Measurements from ENCODE around the gene SDC3.

SDC3 gene

GRCh38 chr1:30904962-30905335, 3.6 kb downstream of the SDC3 start:
- no peak for DNase-seq (ENCODE audit: low spot score)

DNA sequence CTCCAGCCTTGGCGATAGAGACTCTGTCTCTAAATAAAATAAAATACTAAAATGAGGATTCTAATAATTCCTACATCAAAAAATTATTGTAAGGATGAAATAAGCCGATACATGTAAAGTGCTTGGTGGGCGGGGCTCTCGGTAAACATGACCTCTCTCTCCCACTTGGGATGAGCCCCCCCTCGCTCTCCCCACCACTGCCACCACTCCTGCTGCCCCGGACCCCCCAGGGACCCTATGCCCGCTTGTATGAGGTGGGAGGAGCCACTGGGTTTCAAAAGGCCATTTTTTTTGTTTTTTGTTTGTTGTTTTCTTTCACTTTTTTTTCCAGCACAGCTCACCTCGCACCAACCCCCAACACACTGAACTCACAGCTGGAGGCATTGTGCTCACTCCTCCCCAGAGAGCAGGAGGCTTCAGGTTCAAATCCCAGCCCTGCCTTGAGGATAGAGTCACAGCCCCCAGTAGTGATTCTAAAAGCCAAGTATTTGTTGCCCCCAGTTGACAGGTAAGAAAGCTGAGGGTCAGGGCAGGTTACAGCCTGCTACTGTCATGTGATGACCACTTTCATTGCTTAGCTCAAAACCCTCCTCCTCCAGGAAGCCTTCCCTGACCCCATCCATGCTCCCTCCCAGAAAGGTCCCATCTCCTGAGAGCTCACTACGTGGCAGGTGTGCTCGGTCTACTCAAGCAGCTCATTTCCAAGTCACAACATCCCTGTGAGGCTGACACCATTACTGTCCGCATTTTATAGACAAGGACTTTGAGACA, 4.2 kb downstream of the SDC3 start:
- no peak for DNase-seq (ENCODE audit: low spot score)

GRCh38 chr1:30903343-30904034, 5.1 kb downstream of the SDC3 start:
- DNase-seq (ENCODE audit: low spot score): no peak

- DNase-seq (ENCODE audit: low spot score): no peak
These were observed 5.8 kb downstream of the SDC3 start for GRCh38 chr1:30902593-30903290.

DNA sequence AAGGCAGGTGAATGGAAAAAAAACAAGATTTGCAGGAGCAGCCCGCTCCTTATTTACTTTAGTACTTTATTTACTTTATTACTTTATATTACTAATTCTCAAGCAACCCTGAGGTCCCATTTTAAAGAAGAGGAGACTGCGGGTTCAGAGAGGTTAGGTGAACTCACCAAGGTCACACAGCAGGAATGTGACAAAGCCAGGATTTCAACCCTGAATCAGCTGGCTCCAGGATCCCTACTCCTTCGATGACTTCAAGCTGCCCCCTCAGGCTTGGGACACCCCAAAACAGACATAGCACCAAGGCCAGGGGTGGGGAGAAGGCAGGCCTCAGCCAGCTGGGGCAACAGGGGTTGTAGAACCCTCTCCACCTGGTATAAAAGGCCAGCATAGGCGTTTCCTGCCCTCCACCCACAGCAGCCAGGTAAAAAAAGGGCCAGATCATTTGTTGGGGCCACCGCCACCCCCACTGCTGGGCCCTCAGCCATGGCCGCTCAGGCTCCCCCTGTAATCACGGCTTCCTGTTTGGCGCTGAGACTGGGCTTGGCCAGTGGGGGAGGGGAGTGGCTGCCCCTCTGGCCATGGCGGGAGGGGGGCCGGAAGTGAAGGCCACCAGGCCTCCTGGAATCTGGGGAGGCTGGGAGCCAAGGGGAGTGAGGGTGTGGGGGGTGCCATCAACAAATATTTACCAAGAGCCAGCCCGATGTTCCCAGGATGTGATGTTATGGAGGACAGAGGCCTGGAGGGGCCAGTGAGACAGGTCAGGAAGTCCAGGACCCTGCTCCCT, 6.6 kb downstream of the SDC3 start:
- DNase-seq (ENCODE audit: low spot score): no peak

- DNase-seq (ENCODE audit: low spot score): no peak
These were observed 7.5 kb downstream of the SDC3 start for GRCh38 chr1:30900931-30901560.

- DNase-seq (ENCODE audit: low spot score): no peak
These were observed 8.1 kb downstream of the SDC3 start for GRCh38 chr1:30900486-30900885.

DNA sequence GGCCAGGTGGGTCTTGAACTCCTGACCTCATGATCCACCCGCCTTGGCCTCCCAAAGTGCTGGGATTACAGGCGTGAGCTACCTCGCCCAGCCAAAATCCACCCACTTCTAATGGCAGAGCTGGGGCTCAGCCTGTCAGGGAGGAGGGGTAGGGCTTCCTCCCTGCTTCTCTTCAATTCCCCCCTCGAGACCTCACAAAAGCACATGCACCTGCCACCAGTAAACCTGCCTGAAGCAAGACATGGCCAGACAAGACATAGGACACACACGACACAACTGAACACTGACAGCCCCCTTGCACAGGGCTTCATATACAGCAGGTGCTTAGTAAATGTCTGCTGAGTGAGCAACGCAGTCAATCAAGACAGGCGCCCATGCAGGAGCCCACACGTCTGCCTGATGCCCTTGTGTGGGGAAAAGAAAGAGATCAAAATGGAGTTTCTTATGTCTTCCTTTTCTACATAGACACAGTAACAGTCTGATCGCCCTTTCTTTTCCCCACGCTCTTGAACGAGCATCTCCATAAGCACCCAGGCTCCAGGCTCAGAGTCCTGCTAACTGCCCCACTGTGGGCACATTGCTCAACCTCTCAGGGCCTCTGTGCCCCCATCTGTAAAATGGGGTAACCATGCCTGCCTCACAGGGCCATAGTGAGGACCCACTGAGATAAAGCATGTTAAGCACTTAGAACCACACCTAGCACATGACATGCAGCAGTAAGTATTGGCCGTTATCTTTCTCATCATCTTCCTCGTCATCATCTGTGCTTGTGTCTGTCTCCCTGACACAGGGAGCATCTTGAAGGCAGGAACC, 8.8 kb downstream of the SDC3 start:
- DNase-seq (ENCODE audit: low spot score): no peak

- no peak for DNase-seq (ENCODE audit: low spot score)
These were observed 10.3 kb downstream of the SDC3 start for GRCh38 chr1:30898031-30898815.

GRCh38 chr1:30896905-30897304, 11.7 kb downstream of the SDC3 start:
- no peak for DNase-seq (ENCODE audit: low spot score)

DNA sequence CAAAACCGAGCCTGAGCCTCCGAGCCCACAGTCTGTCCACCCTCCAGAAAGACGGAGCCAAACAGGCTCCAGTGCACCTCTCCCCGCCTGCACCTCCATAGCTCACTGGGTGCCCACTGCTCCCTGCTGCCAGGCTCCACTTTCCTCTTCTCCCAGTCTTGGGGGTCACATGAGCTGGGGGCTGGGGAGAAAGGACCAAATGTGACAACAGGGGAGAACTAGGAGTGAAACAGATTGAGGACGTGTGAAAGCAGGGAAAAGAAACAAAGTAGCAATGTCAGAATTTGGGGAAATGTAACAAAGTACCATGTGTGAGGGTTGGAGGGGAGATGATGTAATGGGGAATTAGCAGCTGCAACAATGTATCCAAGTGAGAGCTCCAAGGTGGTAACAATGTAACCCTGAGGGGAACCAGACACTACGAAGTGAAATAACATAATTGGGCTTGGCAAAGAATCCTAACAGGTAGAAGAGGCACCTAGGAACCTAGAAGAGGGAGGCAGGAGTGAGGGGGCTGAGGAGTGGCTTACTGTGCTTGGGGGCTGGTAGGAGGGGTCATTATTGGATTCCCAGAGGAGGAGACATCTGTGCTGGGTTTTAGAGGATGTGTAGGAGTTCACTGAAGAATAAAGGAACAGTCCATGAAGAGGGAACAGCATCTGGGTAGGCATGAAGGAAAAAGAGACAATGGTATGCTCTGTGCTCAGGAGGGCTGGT, 12.5 kb downstream of the SDC3 start:
- no peak for DNase-seq (ENCODE audit: low spot score)

- no peak for DNase-seq (ENCODE audit: low spot score)
These were observed 13.1 kb downstream of the SDC3 start for GRCh38 chr1:30895382-30895943.

DNA sequence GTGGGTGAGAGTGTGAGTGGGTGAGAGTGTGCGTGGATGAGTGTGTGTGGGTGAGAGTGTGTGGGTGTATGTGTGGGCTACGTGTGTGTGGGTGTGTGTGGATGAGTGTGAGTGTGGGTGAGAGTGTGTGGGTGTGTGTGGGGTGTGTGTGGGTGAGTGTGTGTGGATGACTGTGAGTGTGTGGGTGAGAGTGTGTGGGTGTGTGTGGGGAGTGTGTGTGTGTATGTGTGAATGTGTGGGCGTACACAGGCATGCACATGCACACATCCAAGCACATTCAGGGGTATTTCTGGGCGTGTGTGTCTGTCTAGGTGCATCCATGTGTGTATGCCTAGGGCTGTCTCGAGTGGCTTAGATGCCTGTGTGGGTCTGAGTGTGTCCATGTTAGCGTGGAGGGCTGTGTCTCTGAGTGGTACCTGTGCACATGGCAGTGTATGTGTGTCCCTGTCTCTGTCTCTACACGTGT, 14.0 kb downstream of the SDC3 start:
- DNase-seq (ENCODE audit: low spot score): no peak

- no peak for DNase-seq (ENCODE audit: low spot score)
These were observed 14.6 kb downstream of the SDC3 start for GRCh38 chr1:30893776-30894507.

DNA sequence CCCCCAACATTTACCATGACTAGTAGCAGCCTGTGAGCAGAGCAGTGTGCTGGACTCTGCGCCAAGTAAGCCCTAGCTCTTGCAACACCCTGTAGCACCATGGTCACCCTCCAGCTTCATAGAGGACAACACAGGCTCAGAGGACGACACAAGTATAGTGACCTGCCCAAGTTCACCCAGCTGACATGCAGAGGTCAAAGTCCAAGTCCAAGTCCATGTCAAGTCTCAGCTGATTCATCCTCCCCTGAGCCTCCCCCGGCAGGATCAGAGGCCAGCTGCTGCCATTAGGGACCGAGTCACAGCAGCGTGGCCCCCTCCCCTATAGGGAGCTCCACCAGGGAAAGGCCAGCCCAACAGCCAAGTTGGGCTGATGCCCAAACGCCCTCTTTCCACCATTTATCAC, 15.9 kb downstream of the SDC3 start:
- no peak for DNase-seq (ENCODE audit: low spot score)

- no peak for DNase-seq (ENCODE audit: low spot score)
These were observed 17.4 kb downstream of the SDC3 start for GRCh38 chr1:30891227-30891552.

- DNase-seq (ENCODE audit: low spot score): no peak
These were observed 17.9 kb downstream of the SDC3 start for GRCh38 chr1:30890502-30891226.

DNA sequence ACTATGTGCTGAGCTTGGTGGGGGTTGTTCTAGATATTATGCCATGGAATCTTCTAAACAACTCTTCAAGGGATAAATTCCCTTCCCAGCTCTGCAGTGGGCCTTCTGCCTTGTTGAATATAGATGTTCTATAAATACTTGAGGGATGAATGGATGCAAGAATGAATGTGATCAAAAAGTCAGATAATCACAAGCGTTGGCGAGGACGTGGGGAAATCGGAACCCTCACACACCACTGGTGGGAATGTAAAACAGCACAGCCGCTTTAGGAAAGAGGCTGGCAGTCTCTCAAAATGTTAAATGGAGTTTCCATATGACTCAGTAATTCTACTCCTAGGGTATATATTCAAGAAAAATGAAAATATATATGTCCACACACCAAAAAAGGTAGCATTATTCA, 19.0 kb downstream of the SDC3 start:
- no peak for DNase-seq (ENCODE audit: low spot score)

All from AG20443 (cell line).